EL (cell line): ENCODE results near the gene TMEM165.
A peak's percentile ranks its signal among the peaks of the same experiment; 100 is the strongest.
"Not testable (repeated sequence)": the region's sequence is repeated elsewhere in the genome, so short reads cannot be mapped to it uniquely, and the experiment has no call there.

ENCODE experiments used
- DNase-seq: peaks from one replicate; pipeline ENCODE4 v3.0.0-alpha.2; 2016

The TMEM165 gene

DNA sequence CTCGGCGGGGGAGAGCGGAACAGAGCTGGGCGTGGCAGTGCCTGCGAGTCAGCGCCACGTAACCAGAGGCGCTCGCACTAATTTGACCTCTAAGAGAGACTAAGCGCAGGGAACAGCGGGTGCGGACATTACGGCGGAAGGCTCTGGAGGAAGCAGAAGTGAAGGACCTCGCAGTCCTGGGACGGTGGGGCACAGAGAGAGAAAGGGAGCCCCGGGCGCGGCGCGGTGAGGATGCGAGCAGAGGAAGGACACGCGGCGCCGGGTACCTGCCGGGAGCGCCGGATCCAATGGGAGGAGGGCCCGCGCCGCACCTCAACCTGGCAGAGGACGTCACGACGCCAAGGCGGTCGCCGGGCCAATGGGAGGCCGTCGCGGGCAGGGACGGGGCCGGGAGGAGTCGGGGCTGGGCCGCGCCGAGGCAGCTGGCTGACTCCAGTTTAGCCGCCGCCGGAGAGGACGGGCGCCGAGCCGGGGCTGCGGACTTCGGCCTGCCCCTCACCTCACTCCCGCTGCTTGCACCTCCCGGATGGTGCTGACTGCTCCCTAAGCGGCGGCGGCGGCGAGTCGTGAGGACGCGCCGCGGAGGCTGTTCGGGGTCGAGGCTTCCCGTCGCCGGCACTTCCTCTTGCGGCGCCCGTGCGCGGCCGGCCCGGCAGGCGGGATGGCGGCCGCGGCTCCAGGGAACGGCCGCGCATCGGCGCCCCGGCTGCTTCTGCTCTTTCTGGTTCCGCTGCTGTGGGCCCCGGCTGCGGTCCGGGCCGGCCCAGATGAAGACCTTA lies at the start of gene TMEM165:
Gene TMEM165 (plus strand): TSS at position 429 of the 779 bp plus-strand sequence. CDS start 233 bp downstream, at position 662.
- DNase-seq, result peak; percentile 86

GRCh38 chr4:55345980-55346850 lies 49.5 kb upstream of the TMEM165 start, which contains the start of gene SRD5A3:
Gene SRD5A3, plus strand, starts transcription at chr4:55346242. Its CDS starts 95 bp downstream, at chr4:55346337.
- DNase-seq, result peak; percentile 82

DNA sequence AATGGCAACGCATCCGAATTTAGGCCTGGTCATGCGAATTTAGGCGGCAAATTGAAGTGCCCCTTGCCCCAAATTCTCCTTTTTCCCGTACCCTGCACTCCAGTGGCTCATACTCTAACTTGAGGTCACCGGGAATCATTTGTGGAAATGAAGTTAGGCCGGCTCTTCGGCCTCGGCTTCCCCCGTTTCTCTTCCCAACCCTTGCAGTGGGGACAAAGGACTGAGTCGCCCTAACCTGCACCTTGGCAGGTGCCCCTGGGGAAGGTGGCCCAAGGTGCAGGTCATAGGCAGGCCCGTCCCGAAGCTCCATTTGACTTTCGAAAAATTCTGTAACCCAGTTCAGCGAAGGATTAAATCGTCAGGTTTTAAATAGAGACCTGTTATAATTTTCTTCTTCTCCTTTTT lies 48.9 kb upstream of the TMEM165 start:
- DNase-seq, result no peak

DNA sequence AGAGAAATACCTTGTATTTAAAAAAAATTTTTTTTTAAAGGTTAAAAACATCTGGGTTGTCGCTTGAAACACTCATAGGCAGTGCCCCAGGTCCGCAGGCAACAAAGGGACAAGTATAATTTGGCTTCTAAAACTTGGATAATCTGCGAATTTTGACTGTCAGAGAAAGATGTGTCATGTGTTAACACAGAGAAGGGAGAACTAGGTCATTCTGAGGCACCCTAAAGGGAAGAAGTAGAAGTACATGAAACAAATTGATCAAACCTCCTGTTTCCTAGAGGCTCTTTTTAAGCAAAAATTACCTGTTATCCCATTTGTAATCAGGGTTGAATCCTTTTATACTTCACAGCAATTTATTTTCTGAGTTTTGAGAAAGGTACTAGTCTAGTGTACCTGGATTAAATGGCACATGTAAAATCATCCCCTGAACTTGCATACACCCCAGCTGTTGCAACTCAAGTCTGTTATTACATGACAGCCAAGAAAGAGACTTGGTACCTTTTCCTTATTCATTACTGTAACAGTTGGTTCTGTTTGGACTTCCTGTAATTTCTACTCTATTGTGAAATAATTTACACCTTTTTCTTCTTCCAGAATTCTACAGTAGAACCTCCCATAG lies 48.0 kb upstream of the TMEM165 start:
- no peak for DNase-seq

DNA sequence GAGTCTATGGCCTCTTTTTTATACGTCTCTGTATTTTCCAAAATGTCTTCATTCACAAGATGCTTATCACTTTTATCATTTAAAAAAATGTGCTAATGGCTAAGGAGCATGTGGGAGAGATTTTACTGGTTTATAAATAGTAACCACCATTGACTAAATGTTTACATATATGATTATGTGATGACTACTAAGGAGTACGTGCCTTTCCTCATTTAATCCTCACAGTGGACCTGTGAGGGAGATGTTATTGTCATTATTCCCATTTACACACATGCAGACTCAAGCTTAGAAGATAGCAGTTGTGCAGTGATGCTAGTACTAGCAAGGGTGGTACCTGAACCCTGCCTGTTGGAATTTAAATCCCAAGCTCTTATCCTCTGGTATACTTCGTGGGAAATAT lies 47.3 kb upstream of the TMEM165 start:
- DNase-seq, result peak; percentile 50

- DNase-seq, result peak; percentile 37
These were observed 44.9 kb upstream of the TMEM165 start for GRCh38 chr4:55350870-55351269.

- DNase-seq, result no peak
These were observed 43.9 kb upstream of the TMEM165 start for GRCh38 chr4:55351824-55352223.

GRCh38 chr4:55352726-55353125 lies 43.0 kb upstream of the TMEM165 start:
- DNase-seq, result no peak

- not testable (repeated sequence) for DNase-seq
These were observed 42.5 kb upstream of the TMEM165 start for GRCh38 chr4:55353228-55353747.

DNA sequence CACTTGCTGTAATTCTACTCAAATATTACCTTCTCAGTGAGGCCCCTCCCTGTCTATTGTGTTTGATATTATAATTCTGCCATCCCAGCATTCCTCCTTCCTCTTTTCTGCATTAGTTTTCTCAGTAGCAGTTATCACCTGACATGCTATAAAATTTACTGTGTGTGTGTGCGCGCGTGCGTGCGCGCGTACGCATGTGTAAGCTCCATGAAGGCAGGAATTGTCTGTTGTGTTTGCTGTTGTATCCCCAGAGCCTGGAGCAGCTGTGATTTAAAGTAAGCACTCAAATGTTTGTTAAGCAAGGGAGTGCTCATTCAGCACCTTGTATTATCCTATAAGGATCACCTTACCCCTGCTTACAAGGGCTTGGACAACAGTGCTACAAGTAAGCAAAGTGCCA lies 41.1 kb upstream of the TMEM165 start:
- DNase-seq, result no peak

- DNase-seq, result no peak
These were observed 40.2 kb upstream of the TMEM165 start for GRCh38 chr4:55355555-55355954.

GRCh38 chr4:55356991-55357461 lies 38.7 kb upstream of the TMEM165 start:
- peak; percentile 47 for DNase-seq

DNA sequence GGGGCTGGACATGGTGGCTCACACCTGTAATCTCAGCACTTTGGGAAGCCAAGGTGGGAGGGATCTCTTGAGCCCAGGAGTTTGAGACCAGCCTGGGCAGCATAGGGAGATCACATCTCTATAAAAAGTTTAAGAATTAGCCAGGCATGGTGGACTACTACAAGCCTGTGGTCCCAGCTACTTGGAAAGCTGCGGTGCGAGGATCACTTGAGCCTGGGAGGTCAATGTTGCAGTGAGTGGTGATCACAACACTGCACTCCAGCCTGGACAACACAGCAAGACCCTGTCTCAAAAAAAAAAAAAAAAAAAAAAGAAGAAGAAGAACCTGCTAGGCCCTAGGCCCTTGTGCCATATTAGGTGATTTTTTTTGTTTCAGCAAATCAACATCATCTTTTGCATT lies 37.5 kb upstream of the TMEM165 start:
- DNase-seq, result no peak

DNA sequence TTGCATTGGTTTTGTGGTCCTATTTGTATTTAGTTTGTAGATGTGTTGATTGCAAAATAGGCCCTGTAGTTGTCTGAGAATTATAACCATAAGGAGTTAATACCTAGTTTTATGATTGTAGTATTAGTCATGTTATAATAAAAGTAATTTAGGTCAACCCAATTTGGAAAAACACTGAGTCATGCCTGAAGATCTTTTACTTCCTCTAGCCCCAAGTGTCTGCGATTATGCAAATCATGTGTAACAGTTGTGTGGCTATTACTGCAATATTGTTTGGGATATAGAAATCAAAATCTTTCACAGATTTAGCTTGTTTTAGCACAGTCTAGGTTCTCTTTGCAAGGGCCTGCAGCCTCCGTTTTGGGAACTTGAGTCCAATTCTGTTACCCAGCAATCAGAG lies 37.1 kb upstream of the TMEM165 start:
- peak; percentile 76 for DNase-seq

GRCh38 chr4:55359397-55359916 lies 36.3 kb upstream of the TMEM165 start:
- DNase-seq, result no peak

- DNase-seq, result not testable (repeated sequence)
These were observed 32.8 kb upstream of the TMEM165 start for GRCh38 chr4:55362938-55363337.

DNA sequence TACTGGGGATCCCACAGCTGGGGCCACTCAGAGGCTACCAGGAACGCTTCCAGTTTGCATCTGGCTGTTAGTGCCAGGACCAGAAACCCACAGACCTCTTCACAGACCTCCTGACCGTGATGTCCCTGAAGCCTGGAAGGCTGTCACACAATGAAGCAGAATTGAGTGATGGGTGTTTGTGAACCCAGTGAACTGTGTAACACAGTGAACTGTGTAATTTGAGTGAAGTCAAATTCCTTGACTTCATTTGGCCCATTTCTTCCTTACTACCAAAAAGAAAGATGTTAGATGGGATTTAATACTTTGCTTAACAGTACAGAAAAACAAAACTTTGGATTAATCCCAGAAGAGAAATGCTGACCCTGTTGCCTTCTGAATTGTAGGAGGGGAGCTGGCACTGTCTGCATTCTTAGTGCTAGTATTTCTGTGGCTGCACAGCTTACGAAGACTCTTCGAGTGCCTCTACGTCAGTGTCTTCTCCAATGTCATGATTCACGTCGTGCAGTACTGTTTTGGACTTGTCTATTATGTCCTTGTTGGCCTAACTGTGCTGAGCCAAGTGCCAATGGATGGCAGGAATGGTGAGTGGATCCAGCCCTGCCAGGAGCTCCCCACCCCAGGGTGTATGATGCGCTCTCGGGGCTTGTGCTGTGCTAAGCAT lies 31.9 kb upstream of the TMEM165 start:
- DNase-seq, result no peak

GRCh38 chr4:55364691-55365344 lies 30.9 kb upstream of the TMEM165 start:
- DNase-seq, result no peak

DNA sequence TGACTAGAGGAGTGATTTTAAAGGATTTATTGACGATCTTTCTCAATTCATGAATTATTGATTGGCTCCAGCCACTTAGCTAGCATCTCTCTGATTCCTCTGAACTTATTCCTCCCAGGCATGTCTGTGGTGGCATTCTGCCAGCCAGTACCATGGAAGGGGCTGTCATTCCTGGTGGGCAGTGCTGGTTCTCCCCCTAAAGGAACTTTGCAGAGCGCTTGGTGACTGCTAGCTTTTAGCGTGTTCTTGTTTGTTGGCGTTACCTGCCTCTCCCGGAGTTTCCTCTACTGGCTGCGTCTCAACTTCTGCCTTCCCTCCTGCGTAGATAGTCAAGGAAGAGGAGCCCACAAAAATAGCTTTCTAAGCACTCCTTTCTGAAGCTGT lies 30.4 kb upstream of the TMEM165 start:
- DNase-seq, result no peak

DNA sequence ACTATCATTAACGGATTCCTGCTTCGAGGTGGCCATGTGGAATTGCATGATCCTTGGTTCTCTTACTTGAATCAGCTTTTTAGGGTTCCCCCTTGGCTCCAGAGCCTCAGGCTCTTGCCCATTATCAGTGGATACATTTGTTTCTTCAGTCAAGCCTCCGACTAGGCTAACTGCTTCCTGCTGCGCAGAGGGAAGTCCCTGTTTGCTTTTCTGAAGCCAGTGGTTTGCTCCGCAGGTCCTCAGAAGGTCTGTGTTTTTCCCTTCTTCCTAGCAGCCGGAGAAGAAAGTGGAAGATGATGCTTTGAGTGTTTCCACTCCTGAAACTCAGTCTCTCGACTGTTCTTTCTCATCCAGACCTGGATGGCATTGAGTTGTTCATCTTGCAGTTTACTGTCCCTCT lies 29.1 kb upstream of the TMEM165 start:
- DNase-seq, result no peak

DNA sequence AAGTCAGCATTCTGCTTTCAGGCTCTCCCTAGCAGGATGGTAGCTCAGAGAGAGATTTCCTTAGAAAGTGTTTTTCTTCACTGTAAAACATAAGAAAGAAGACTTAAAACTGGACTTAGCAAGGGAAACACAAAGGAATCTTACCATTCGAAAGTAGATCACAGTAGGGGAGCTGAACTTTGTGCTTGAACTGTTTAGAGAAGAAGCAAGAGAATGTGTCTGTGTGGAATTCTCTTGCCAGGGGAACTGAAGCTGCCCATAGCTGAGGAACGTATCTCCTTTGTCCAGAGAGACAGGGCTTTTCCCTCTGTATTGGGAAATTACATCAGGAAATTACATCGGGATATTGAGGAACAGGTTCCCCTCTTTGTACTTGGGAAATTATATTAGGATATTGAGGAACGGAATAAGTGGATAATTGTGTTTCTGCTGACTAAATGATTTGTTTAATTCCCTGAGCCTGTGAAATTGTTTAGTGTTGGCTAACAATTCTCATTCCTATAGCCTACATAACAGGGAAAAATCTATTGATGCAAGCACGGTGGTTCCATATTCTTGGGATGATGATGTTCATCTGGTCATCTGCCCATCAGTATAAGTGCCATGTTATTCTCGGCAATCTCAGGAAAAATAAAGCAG lies 28.6 kb upstream of the TMEM165 start:
- no peak for DNase-seq
